ENCODE data around the gene ARMC9.
A peak's percentile ranks its signal among the peaks of the same experiment; 100 is the strongest.

ARMC9 gene

GRCh38 chr2:231383416-231384108 is 185.1 kb downstream of the ARMC9 start:
- DNase-seq (ENCODE audit: low spot score) = no peak

DNA sequence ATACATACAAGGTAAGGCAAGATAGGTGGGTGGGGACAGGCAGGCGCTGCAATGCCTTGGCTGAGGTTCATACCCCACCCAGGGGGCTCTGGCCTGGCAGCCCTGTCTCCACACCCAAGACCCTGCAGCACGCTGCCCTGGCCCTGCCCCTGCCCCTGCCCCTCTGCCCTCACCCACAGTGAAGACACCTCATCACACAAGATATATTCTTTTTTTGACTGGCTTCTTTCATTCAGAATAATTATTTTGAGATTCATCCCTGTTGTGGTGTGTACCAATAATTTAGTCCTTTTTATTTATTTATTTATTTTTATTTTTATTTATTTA is 185.6 kb downstream of the ARMC9 start:
- no peak for DNase-seq (ENCODE audit: low spot score)

DNA sequence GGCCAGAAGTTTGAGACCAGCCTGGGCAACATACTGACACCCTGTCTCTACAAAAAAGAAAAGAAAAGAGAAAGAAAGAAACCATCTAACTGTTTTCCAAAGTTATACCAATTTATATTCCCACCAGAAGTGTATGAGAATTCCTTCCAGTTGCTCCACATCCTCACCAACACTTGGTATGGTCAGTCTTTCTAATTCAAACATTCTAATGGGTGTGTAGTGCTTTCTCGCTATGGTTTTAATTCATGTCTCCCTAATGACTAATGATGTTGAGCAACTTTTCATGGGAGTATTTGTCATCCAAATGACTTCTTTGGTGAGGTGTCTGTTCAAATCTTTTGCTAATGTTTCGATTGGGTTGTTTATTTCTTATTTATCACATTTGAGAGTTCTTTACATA is 186.5 kb downstream of the ARMC9 start:
- DNase-seq (ENCODE audit: low spot score) = no peak

- no peak for DNase-seq (ENCODE audit: low spot score)
Measured at GRCh38 chr2:231385429-231385828, 187.0 kb downstream of the ARMC9 start.

DNA sequence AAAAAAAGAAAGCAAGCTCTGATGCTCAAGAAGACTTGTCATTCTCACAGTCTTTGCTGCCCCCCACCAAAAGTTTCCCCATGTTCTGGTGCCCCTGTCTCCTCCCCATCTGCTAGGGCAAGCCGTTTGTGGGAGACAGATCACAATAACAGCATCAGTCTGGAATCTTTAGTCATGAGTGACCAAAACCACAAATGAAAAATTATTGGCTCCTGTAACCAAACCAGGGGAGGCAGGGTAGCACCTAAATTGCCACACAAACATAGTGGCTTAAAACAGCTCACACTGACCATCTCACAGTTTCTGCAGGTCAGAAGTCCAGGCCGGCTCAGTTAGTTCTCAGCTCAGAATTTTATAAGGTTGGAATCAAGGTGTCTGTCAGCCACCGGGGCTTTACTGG is 188.0 kb downstream of the ARMC9 start:
- no peak for DNase-seq (ENCODE audit: low spot score)

- DNase-seq (ENCODE audit: low spot score) = no peak
Measured at GRCh38 chr2:231387904-231388724, 189.7 kb downstream of the ARMC9 start.

DNA sequence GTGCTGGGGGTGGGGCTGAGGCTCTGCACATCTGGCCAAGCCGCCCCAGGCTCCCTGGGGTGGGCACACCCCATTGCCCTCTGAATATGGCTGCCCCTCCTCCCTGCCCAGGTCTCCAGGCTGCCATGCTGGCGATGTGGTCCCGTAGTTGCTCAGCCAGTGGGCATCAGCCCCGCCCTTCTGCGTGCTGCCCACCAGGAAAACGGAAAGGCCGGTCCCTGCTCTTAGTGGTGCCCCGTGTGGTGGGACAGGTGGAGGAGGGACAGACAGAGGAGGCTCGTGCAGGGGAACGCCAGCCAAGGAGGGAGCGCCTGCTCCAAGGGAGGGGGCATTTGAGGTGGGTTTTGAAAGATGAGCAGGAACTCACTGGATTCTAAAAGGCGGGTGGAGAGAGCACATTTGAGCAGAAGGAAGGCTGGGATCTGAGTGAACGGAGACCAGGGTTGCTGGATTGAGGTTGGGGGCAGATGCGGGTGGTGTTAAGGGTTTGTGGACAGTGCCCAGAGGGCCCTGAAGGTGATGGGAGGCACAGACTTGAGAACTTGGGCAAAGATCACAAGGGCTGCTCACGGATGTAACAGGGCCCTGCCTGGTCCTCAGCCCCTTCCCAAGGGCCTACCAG is 190.4 kb downstream of the ARMC9 start:
- DNase-seq (ENCODE audit: low spot score) = no peak

- DNase-seq (ENCODE audit: low spot score) = no peak
Measured at GRCh38 chr2:231390667-231391066, 192.2 kb downstream of the ARMC9 start.

GRCh38 chr2:231391981-231392380 is 193.6 kb downstream of the ARMC9 start:
- no peak for DNase-seq (ENCODE audit: low spot score)

DNA sequence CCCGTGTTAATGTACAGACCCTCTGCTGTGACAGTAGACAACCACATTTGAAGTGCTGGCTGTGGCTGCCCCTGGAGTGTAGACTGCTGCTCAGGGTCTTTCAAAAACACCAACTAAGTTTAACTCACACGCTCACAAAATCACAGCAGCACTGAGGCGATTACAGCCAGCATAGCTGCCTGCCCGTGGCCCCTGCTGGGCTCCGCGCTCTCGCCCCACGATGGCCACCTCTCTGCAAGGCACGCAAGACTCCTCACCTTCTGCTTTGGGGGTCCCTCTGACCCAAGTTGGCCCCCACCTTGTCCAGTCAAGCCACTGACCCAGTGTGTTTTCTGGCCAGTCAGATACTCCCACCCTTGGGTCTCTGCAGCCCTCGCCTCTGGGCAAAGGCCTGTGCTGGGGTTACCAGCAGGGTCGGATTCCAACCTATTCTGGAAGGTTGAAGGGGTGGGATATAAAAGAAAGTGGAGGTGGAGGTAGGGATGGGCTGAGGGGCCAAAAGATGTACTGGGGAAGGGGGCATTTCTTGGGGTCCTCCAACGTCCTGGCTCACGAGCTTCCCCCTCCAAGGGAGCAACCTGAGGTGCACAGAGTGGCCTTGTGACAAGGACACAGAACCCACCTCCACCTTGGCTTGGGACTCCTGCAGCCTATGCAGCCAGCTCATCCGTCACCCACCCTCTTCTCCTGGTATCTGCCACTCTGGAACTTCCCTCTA is 194.2 kb downstream of the ARMC9 start:
- DNase-seq (ENCODE audit: low spot score) = no peak

GRCh38 chr2:231393149-231394131 is 195.0 kb downstream of the ARMC9 start:
- DNase-seq (ENCODE audit: low spot score) = no peak

GRCh38 chr2:231394211-231395141 is 196.0 kb downstream of the ARMC9 start:
- peak; percentile 33 for DNase-seq (ENCODE audit: low spot score)

DNA sequence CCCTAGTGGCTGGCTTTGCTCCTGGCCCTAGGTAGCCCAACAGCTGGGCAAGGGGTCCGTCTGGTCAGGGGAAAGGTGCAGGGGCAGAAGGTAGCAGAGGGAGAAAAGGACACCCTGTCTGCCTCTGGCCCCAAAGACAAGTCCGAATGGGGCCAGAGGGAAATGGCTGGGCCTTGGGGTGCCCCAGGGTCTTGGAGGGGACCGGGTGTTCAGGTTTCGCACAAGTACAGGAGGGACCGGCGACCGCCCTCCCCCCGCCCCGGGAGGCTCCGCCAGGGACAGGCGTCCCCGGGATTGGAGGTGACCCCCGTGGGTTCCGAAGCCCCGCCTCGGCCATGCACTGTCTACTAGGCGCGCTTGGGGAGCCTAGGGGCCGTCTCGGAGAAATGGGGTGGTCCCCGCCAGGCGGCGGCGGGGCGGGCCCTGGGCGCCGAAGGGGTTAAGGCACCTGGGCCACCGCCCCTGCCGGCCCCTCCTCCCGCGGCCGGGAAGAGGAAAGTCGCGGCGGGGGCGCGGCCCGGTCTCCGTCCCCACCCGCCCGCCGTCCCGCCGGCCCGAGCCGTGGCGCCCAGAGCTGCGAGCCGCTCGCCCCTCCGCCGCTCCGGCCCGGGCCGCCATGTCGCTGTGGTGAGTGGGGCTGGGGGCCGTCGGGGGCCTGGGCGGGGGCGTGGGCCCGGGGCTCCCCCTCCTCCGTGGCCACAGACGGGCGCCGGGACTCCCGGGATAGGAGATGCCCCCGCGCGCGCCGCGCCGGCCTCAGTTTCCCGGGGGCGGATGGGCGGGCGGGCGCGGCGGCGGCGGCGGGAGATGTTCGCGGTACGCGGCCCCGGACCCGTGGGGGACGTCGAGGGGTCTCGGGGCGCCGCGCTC is 197.0 kb downstream of the ARMC9 start, which contains the start of gene B3GNT7:
TSS of gene B3GNT7 (plus strand) at position 523 of the 870 bp plus-strand sequence. CDS start at position 617, 94 bp downstream.
- peak; percentile 60 for DNase-seq (ENCODE audit: low spot score)

- DNase-seq (ENCODE audit: low spot score) = peak; percentile 36
Measured at GRCh38 chr2:231396058-231396821, 197.8 kb downstream of the ARMC9 start.

GRCh38 chr2:231397011-231397927 is 198.8 kb downstream of the ARMC9 start:
- DNase-seq (ENCODE audit: low spot score) = no peak

- no peak for DNase-seq (ENCODE audit: low spot score)
Measured at GRCh38 chr2:231397928-231398294, 199.5 kb downstream of the ARMC9 start.

DNA sequence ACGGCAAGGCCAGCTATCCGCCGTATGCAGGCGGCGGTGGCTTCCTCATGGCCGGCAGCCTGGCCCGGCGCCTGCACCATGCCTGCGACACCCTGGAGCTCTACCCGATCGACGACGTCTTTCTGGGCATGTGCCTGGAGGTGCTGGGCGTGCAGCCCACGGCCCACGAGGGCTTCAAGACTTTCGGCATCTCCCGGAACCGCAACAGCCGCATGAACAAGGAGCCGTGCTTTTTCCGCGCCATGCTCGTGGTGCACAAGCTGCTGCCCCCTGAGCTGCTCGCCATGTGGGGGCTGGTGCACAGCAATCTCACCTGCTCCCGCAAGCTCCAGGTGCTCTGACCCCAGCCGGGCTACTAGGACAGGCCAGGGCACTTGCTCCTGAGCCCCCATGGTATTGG is 200.2 kb downstream of the ARMC9 start:
- DNase-seq (ENCODE audit: low spot score) = no peak

Measured in D341Med (cell line).